Uterus (tissue), 4 donors: Measurements from ENCODE around the gene ACOT9. TPM values are rescaled to one million over a fixed set of nuclear protein-coding genes. Genes with fewer than 3 reads are reported as not detected.

Experiments used
- DNase-seq, 2 donors: peaks; one replicate each; pipeline ENCODE4 v3.0.0-alpha.2; 2019 to 2020
- H3K27ac ChIP-seq, 2 donors: fragments of 200-600 bp; sonication (generic); 1 replicate in 1 of 2; 2 replicates in 1 of 2; pipeline ENCODE4 v1.5.1; 2016 to 2018
- H3K27me3 ChIP-seq, 2 donors: fragments of 200-600 bp; sonication (generic); one replicate each; pipeline ENCODE4 v1.5.1; 2018 to 2019; ENCODE audit warnings: control low read depth in 1 of 2
- H3K36me3 ChIP-seq, 2 donors: fragments of 200-600 bp; sonication (generic); one replicate each; pipeline ENCODE4 v1.5.1; 2019; ENCODE audit warnings: control low read depth in 1 of 2
- H3K4me1 ChIP-seq, 2 donors: fragments of 200-600 bp; sonication (generic); one replicate each; pipeline ENCODE4 v1.5.1; 2018 to 2019; ENCODE audit warnings: control low read depth in 1 of 2
- H3K4me3 ChIP-seq, 2 donors: fragments of 200-600 bp; sonication (generic); 1 replicate in 1 of 2; 2 replicates in 1 of 2; pipeline ENCODE4 v1.5.1; 2018 to 2019; ENCODE audit warnings: mild to moderate bottlenecking in 1 of 2
- H3K9me3 ChIP-seq, 2 donors: fragments of 200-600 bp; sonication (generic); one replicate each; pipeline ENCODE4 v1.5.1; 2019; ENCODE audit warnings: control low read depth in 1 of 2
- POLR2A ChIP-seq, 2 donors: fragments of 450-650 bp; IDR thresholded peaks; one replicate each; pipeline ENCODE4 v1.6.1; 2016; ENCODE audit warnings: antibody characterized with exemption in 2 of 2, mild to moderate bottlenecking in 1 of 2, moderate library complexity in 1 of 2
- intact Hi-C: fragments of 100-400 bp; cut with DNase I; formaldehyde crosslinking; loops from one replicate; pipeline ENCODE4 v1.15.1; 2023; ENCODE audit warnings: low total_unique reads
- total RNA-seq, 4 donors: library from RNA; depleted of rRNA in 3 of 4; stranded (reverse); fragments of >200 nt in 3 of 4; gene quantifications; one replicate each; pipeline versions ENCODE4 v1.1.0 to v1.2.4, GENCODE V29; 2014 to 2023
- TF ChIP-seq, protein P1 (sequence below), 4 experiments: fragments of 200-600 bp in 2 of 4; fragments of 450-650 bp in 2 of 4; sonication (generic) in 2 of 4; IDR thresholded peaks; one replicate each; pipeline ENCODE4 v1.5.1; 2016 to 2019; ENCODE audit warnings: antibody characterized with exemption in 4 of 4, mild to moderate bottlenecking in 2 of 4, moderate library complexity in 1 of 4
- donor health status: DM: yes; HTN: yes; CAD: no.

Gene ACOT9
- total RNA-seq, 4 donors from 2014 or later = 21.2 to 54.1 (median 44.4) TPM

DNA sequence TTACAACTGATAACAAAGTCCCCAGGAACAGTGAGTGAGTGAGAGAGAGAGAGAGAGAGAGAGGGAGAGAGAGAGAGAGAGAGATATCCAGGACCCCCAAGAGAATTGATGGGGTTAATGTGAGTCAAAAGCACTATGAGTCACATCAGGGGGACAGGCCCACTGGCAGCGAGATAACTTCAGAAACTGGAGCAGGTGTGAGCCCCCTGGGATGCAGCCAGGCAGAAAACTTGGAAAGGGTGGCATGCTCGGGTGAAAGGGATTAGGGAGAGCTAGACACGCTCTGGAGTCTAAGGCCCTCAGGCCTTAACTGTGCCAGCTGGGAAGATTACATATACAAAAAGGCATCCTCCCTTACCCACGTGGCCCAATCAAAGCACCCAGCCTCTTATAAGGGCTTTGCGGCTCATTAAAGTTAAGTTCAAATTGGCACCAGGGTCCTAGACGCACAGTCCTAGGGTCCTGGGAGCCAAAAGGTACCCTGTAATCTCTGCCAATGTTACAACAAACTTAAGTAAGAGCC, 841 bp downstream of the ACOT9 start:
- intact Hi-C loops = no loop called here
- H3K4me3 ChIP-seq = peak overlapping the region; percentile 76 to 79
- peak overlapping the region; percentile 88 to 98 for H3K27ac ChIP-seq
- DNase-seq = peak; percentile 30 to 51
- H3K9me3 ChIP-seq = no peaks in the 10 kb centered on the region
- no peaks in the 10 kb centered on the region for H3K36me3 ChIP-seq
- H3K4me1 ChIP-seq = no peaks in the 10 kb centered on the region
- H3K27me3 ChIP-seq = no peaks in the 10 kb centered on the region
- TF ChIP-seq, protein P1, sequence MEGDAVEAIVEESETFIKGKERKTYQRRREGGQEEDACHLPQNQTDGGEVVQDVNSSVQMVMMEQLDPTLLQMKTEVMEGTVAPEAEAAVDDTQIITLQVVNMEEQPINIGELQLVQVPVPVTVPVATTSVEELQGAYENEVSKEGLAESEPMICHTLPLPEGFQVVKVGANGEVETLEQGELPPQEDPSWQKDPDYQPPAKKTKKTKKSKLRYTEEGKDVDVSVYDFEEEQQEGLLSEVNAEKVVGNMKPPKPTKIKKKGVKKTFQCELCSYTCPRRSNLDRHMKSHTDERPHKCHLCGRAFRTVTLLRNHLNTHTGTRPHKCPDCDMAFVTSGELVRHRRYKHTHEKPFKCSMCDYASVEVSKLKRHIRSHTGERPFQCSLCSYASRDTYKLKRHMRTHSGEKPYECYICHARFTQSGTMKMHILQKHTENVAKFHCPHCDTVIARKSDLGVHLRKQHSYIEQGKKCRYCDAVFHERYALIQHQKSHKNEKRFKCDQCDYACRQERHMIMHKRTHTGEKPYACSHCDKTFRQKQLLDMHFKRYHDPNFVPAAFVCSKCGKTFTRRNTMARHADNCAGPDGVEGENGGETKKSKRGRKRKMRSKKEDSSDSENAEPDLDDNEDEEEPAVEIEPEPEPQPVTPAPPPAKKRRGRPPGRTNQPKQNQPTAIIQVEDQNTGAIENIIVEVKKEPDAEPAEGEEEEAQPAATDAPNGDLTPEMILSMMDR (IDR thresholded peaks at IDR 0.05) = no peak
- TF ChIP-seq POLR2A (IDR thresholded peaks at IDR 0.05) = peak; percentile 22 to 48

DNA sequence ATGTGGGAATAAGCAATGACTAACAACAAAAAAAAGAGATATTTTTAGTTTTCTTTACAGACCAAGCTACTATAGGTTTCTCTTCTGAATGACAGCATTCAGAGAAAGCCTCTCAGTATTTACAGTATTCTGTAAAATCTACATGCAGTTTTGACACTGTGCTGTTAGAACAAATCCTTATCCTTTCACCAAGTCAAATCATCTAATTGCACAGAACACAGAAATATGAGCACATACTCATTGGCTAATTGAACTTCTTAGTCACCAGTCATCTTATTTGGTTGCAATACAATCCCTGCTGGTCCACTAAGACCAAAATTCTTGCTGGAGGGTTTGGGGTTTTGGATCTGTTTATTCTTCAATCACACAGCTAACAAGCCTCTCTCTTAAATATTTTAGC, 5.7 kb downstream of the ACOT9 start:
- no peak overlapping the region for H3K27ac ChIP-seq
- no peaks in the 10 kb centered on the region for H3K36me3 ChIP-seq
- no peaks in the 10 kb centered on the region for H3K4me1 ChIP-seq
- H3K9me3 ChIP-seq = no peaks in the 10 kb centered on the region
- DNase-seq = no peak
- no peak for TF ChIP-seq POLR2A (IDR thresholded peaks at IDR 0.05)
- TF ChIP-seq, protein P1 (IDR thresholded peaks at IDR 0.05) = no peak
- intact Hi-C loops = no loop called here
- no peak overlapping the region for H3K4me3 ChIP-seq
- no peaks in the 10 kb centered on the region for H3K27me3 ChIP-seq

DNA sequence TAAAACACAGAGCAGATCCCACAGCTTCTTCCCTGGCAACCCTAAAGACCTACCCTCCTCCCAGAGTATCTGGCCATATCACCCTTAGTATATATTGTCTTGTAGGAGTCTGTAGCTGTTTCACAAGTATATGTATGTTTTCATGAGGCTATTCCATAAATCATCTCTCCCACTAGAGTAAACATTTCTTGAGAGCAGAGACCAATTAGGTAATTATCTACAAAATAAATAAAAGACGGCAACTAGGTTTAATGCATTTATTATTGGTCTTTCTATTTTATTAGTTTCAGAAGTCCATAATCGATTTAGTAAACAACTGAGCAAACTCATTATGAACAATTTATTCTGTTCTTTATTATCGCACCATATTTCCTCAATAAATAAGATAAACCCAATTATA, 7.0 kb downstream of the ACOT9 start:
- Histone ChIP-seq H3K4me1 (no peaks in the 10 kb centered on the region), H3K4me3 (no peak overlapping the region), H3K9me3 (no peaks in the 10 kb centered on the region), H3K27ac (no peak overlapping the region), H3K27me3 (no peaks in the 10 kb centered on the region), H3K36me3 (no peaks in the 10 kb centered on the region)
- no peak for DNase-seq
- intact Hi-C loops = no loop called here
- TF ChIP-seq POLR2A (IDR thresholded peaks at IDR 0.05) = no peak
- TF ChIP-seq, protein P1 (IDR thresholded peaks at IDR 0.05) = no peak

DNA sequence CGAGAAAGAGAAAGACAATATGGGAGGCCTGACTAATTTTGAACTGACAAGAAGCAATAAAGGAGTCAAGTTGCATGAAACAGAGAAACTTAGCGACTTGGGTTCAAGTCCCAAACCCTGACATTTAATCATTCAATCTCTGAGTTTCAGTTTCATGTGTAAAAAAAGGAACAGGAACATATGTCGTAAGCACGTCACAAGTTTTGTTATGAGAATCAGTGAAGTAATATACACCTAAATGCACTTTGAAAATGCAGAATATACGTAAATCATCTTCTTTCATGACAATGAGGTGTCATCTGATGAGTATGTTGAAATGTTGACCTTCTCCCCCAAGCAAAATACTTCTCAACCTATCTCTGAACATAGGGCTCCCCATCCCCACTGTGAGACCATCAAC, 10.4 kb downstream of the ACOT9 start:
- Histone ChIP-seq H3K36me3 (no peaks in the 10 kb centered on the region), H3K27ac (no peak overlapping the region), H3K27me3 (no peaks in the 10 kb centered on the region), H3K4me3 (no peak overlapping the region), H3K4me1 (no peaks in the 10 kb centered on the region), H3K9me3 (no peaks in the 10 kb centered on the region)
- intact Hi-C loops = no loop called here
- no peak for DNase-seq
- TF ChIP-seq, protein P1 (IDR thresholded peaks at IDR 0.05) = no peak
- no peak for TF ChIP-seq POLR2A (IDR thresholded peaks at IDR 0.05)

DNA sequence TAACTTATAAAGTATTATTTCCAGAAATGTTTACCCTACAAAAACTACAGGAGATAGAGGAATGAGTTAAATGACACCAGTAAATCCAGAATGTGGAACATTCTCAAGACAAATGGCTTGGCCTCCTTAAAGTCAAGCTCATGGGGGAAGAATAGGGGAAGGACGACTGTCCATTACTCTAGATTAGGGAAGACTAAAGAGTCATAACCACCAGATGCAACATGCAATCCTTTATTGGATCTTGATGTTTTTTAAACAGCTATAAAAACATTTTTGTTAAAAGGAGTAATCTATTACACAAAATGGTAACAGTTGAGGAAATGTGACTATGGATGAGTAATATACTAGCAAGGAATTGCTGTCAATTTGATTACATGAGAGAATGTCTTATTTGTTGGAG, 11.1 kb downstream of the ACOT9 start:
- intact Hi-C loops = no loop called here
- no peak overlapping the region for H3K4me3 ChIP-seq
- no peak for TF ChIP-seq POLR2A (IDR thresholded peaks at IDR 0.05)
- TF ChIP-seq, protein P1 (IDR thresholded peaks at IDR 0.05) = no peak
- H3K27me3 ChIP-seq = no peaks in the 10 kb centered on the region
- DNase-seq = no peak
- no peaks in the 10 kb centered on the region for H3K9me3 ChIP-seq
- H3K4me1 ChIP-seq = no peaks in the 10 kb centered on the region
- no peaks in the 10 kb centered on the region for H3K36me3 ChIP-seq
- no peak overlapping the region for H3K27ac ChIP-seq
